ENCODE results near the gene FNDC8.

Gene FNDC8

DNA sequence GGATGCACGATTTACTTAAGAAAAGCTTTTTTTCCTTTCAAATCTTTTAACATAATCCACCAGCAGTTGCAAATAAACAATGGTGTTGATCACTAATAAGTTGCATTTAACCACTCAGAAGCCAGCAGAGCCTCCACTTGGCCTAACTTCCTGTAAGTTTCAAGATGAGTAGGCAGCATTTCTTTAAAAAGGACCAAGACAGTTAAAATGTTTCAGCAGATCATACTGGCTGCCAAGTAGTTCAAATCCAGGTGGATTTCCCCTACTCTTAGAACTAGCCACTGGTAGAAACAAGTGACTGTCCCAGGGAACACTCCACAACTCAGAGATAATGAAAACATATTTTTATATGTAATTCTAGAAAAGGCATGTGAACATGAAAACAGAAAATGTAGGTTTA lies 40.9 kb upstream of the FNDC8 start:
- no peak overlapping the region for H3K4me3 ChIP-seq (ENCODE audit: insufficient read length, low read depth)

GRCh38 chr17:35081638-35082037 lies 39.8 kb upstream of the FNDC8 start:
- no peak overlapping the region for H3K9ac ChIP-seq (ENCODE audit: insufficient read length, low read depth)

More for the DNA sequence above, 40.9 kb upstream of the FNDC8 start:
- no peaks in the 10 kb centered on the region for H3K9me3 ChIP-seq (ENCODE audit: insufficient read depth, low read length)
- TF ChIP-seq YY1 (IDR thresholded peaks at IDR 0.05; ENCODE audit: insufficient read depth, insufficient read length) = no peak
- TF ChIP-seq SUZ12 (IDR thresholded peaks at IDR 0.05; ENCODE audit: extremely low read depth, insufficient read depth, insufficient read length) = no peak
- no peak for TF ChIP-seq ZNF274 (IDR thresholded peaks at IDR 0.05; ENCODE audit: low read depth, low read length)
- H3K9ac ChIP-seq (ENCODE audit: insufficient read length, low read depth) = no peak overlapping the region
- H3K36me3 ChIP-seq (ENCODE audit: insufficient read depth, insufficient read length, low read length) = no peaks in the 10 kb centered on the region
- H3K4me1 ChIP-seq (ENCODE audit: insufficient read depth, insufficient read length) = no peaks in the 10 kb centered on the region
- no peak for DNase-seq (ENCODE audit: low read depth, low spot score)
- no peaks in the 10 kb centered on the region for H3K27me3 ChIP-seq (ENCODE audit: insufficient read depth, insufficient read length)

DNA sequence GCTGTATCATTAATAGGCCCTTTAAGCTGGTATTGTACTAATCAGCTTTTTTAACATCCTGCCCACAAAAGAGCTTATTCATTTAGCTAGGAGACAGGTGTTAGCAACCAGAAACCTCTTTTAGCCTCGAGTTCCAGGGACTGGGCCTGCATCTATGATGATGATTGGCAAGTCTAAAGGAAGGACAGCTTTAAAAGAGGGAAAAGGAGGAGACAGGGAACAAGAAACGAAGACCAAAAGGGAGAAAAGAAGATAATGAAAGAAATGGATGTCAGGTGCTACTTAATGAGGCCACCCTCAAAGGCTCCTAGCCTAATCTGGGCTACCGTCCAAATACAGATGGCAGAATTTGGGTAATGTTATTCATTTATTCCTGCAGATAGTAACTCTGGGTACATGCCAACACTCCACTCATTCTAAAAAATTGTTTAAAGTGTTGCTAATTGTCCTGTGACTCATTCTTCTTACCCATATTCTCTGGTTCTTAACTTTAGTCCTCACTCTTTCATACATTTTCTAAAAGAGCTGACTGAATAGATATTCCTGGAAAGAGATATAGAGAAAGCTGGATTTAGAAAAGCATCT lies 39.2 kb upstream of the FNDC8 start:
- Histone ChIP-seq H3K4me1 (ENCODE audit: insufficient read depth, insufficient read length) (no peaks in the 10 kb centered on the region), H3K27me3 (ENCODE audit: insufficient read depth, insufficient read length) (no peaks in the 10 kb centered on the region), H3K36me3 (ENCODE audit: insufficient read depth, insufficient read length, low read length) (no peaks in the 10 kb centered on the region), H3K9me3 (ENCODE audit: insufficient read depth, low read length) (no peaks in the 10 kb centered on the region), H3K9ac (ENCODE audit: insufficient read length, low read depth) (no peak overlapping the region), H3K4me3 (ENCODE audit: insufficient read length, low read depth) (no peak overlapping the region)
- no peak for DNase-seq (ENCODE audit: low read depth, low spot score)
- TF ChIP-seq SUZ12 (IDR thresholded peaks at IDR 0.05; ENCODE audit: extremely low read depth, insufficient read depth, insufficient read length) = no peak
- no peak for TF ChIP-seq ZNF274 (IDR thresholded peaks at IDR 0.05; ENCODE audit: low read depth, low read length)
- no peak for TF ChIP-seq YY1 (IDR thresholded peaks at IDR 0.05; ENCODE audit: insufficient read depth, insufficient read length)

More at GRCh38 chr17:35081638-35082037, 39.8 kb upstream of the FNDC8 start:
- TF ChIP-seq ZNF274 (IDR thresholded peaks at IDR 0.05; ENCODE audit: low read depth, low read length) (no peak), SUZ12 (IDR thresholded peaks at IDR 0.05; ENCODE audit: extremely low read depth, insufficient read depth, insufficient read length) (no peak), YY1 (IDR thresholded peaks at IDR 0.05; ENCODE audit: insufficient read depth, insufficient read length) (no peak)
- Histone ChIP-seq H3K27me3 (ENCODE audit: insufficient read depth, insufficient read length) (no peaks in the 10 kb centered on the region), H3K4me1 (ENCODE audit: insufficient read depth, insufficient read length) (no peaks in the 10 kb centered on the region), H3K36me3 (ENCODE audit: insufficient read depth, insufficient read length, low read length) (no peaks in the 10 kb centered on the region), H3K4me3 (ENCODE audit: insufficient read length, low read depth) (no peak overlapping the region), H3K9me3 (ENCODE audit: insufficient read depth, low read length) (no peaks in the 10 kb centered on the region)
- no peak for DNase-seq (ENCODE audit: low read depth, low spot score)

- H3K4me3 ChIP-seq (ENCODE audit: insufficient read length, low read depth) = no peak overlapping the region
- no peaks in the 10 kb centered on the region for H3K36me3 ChIP-seq (ENCODE audit: insufficient read depth, insufficient read length, low read length)
- no peak for TF ChIP-seq YY1 (IDR thresholded peaks at IDR 0.05; ENCODE audit: insufficient read depth, insufficient read length)
- TF ChIP-seq ZNF274 (IDR thresholded peaks at IDR 0.05; ENCODE audit: low read depth, low read length) = no peak
- TF ChIP-seq SUZ12 (IDR thresholded peaks at IDR 0.05; ENCODE audit: extremely low read depth, insufficient read depth, insufficient read length) = no peak
- H3K9ac ChIP-seq (ENCODE audit: insufficient read length, low read depth) = no peak overlapping the region
- no peak for DNase-seq (ENCODE audit: low read depth, low spot score)
- no peaks in the 10 kb centered on the region for H3K9me3 ChIP-seq (ENCODE audit: insufficient read depth, low read length)
- no peaks in the 10 kb centered on the region for H3K4me1 ChIP-seq (ENCODE audit: insufficient read depth, insufficient read length)
- H3K27me3 ChIP-seq (ENCODE audit: insufficient read depth, insufficient read length) = no peaks in the 10 kb centered on the region
Observed at GRCh38 chr17:35083071-35083470, 38.3 kb upstream of the FNDC8 start.

DNA sequence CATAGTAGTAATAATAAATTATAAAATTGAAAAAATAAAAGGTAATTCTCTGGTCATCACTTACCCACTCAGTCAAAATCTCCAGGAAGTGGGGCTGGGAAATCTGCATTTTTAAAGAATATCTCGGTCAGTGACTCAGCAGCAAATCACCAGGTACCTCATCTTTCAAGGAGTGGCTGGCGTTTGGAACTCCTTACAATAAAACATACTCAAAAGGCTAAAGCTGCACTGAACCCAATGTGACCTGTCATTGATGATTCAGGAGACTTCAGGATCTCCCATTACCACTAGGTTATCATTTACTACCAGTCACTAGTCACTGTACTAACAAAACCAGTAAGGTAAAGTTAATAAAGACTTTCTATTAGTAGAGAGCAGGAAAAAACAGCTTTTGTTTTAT lies 36.4 kb upstream of the FNDC8 start:
- H3K36me3 ChIP-seq (ENCODE audit: insufficient read depth, insufficient read length, low read length) = no peaks in the 10 kb centered on the region
- no peak overlapping the region for H3K9ac ChIP-seq (ENCODE audit: insufficient read length, low read depth)
- no peak for DNase-seq (ENCODE audit: low read depth, low spot score)
- no peak overlapping the region for H3K4me3 ChIP-seq (ENCODE audit: insufficient read length, low read depth)
- no peaks in the 10 kb centered on the region for H3K27me3 ChIP-seq (ENCODE audit: insufficient read depth, insufficient read length)
- H3K9me3 ChIP-seq (ENCODE audit: insufficient read depth, low read length) = no peaks in the 10 kb centered on the region
- TF ChIP-seq YY1 (IDR thresholded peaks at IDR 0.05; ENCODE audit: insufficient read depth, insufficient read length) = no peak
- no peak for TF ChIP-seq SUZ12 (IDR thresholded peaks at IDR 0.05; ENCODE audit: extremely low read depth, insufficient read depth, insufficient read length)
- TF ChIP-seq ZNF274 (IDR thresholded peaks at IDR 0.05; ENCODE audit: low read depth, low read length) = no peak
- H3K4me1 ChIP-seq (ENCODE audit: insufficient read depth, insufficient read length) = peaks cover 3% of the 10 kb centered on the region

- no peak overlapping the region for H3K9ac ChIP-seq (ENCODE audit: insufficient read length, low read depth)
- H3K36me3 ChIP-seq (ENCODE audit: insufficient read depth, insufficient read length, low read length) = no peaks in the 10 kb centered on the region
- no peaks in the 10 kb centered on the region for H3K9me3 ChIP-seq (ENCODE audit: insufficient read depth, low read length)
- H3K4me3 ChIP-seq (ENCODE audit: insufficient read length, low read depth) = no peak overlapping the region
- DNase-seq (ENCODE audit: low read depth, low spot score) = no peak
- no peaks in the 10 kb centered on the region for H3K27me3 ChIP-seq (ENCODE audit: insufficient read depth, insufficient read length)
- TF ChIP-seq YY1 (IDR thresholded peaks at IDR 0.05; ENCODE audit: insufficient read depth, insufficient read length) (no peak), ZNF274 (IDR thresholded peaks at IDR 0.05; ENCODE audit: low read depth, low read length) (no peak), SUZ12 (IDR thresholded peaks at IDR 0.05; ENCODE audit: extremely low read depth, insufficient read depth, insufficient read length) (no peak)
- H3K4me1 ChIP-seq (ENCODE audit: insufficient read depth, insufficient read length) = peaks cover 3% of the 10 kb centered on the region
Observed at GRCh38 chr17:35086164-35086563, 35.3 kb upstream of the FNDC8 start.

DNA sequence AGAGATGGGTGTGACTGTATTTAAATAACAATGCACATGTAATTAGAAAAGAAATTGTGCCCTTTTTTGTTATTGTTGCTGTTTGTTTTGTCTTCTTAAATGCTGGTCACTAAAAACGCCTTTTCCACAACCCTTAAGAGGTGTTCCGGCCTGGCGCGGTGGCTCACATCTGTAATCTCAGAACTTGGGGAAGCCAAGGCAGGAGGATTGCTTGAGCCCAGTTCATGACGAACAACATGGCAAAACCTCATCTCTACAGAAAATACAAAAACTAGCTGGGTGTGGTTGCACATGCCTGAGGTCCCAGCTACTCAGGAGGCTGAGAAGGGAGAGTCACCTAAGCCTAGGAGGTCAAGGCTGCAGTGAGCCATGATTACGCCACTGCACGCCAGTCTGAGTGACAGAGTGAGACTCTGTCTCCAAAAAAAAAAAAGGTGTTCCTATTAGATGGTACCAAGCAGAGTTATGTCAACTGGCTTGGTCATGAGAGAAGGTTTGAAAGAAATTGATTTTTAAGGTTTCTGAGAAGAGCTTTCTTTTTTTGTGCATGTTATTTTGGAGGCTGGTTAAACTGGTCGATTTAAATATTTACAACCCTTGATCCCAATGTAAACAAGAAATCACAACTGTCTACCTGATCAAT lies 34.4 kb upstream of the FNDC8 start:
- peaks cover 3% of the 10 kb centered on the region for H3K4me1 ChIP-seq (ENCODE audit: insufficient read depth, insufficient read length)
- H3K9ac ChIP-seq (ENCODE audit: insufficient read length, low read depth) = no peak overlapping the region
- no peak overlapping the region for H3K4me3 ChIP-seq (ENCODE audit: insufficient read length, low read depth)
- no peak for TF ChIP-seq ZNF274 (IDR thresholded peaks at IDR 0.05; ENCODE audit: low read depth, low read length)
- TF ChIP-seq YY1 (IDR thresholded peaks at IDR 0.05; ENCODE audit: insufficient read depth, insufficient read length) = no peak
- TF ChIP-seq SUZ12 (IDR thresholded peaks at IDR 0.05; ENCODE audit: extremely low read depth, insufficient read depth, insufficient read length) = no peak
- DNase-seq (ENCODE audit: low read depth, low spot score) = no peak
- no peaks in the 10 kb centered on the region for H3K27me3 ChIP-seq (ENCODE audit: insufficient read depth, insufficient read length)
- no peaks in the 10 kb centered on the region for H3K36me3 ChIP-seq (ENCODE audit: insufficient read depth, insufficient read length, low read length)
- H3K9me3 ChIP-seq (ENCODE audit: insufficient read depth, low read length) = no peaks in the 10 kb centered on the region
